Endometrium (tissue), 2 donors: ENCODE data around the gene IKZF2.

Experiments used
- FAIRE-seq: peaks from 2 replicates; lab custom pipeline; 2012; peaks lifted over from hg19 to GRCh38; lab: Jason Lieb, UNC
- donor health status: control.
- donor health status: control.

Gene IKZF2

GRCh38 chr2:212997526-212998020, 153.8 kb downstream of the IKZF2 start:
- no peak for FAIRE-seq

- no peak for FAIRE-seq
Measured at GRCh38 chr2:212995920-212996319, 155.5 kb downstream of the IKZF2 start.

- FAIRE-seq, result no peak
Measured at GRCh38 chr2:212994976-212995375, 156.4 kb downstream of the IKZF2 start.

- no peak for FAIRE-seq
Measured at GRCh38 chr2:212991120-212991519, 160.3 kb downstream of the IKZF2 start.

GRCh38 chr2:212990697-212991096, 160.7 kb downstream of the IKZF2 start:
- no peak for FAIRE-seq

GRCh38 chr2:212987492-212987891, 163.9 kb downstream of the IKZF2 start:
- FAIRE-seq, result no peak

GRCh38 chr2:212984129-212984528, 167.3 kb downstream of the IKZF2 start:
- no peak for FAIRE-seq

- no peak for FAIRE-seq
Measured at GRCh38 chr2:212979799-212980198, 171.6 kb downstream of the IKZF2 start.

GRCh38 chr2:212979046-212979612, 172.3 kb downstream of the IKZF2 start:
- no peak for FAIRE-seq

- FAIRE-seq, result no peak
Measured at GRCh38 chr2:212977152-212977551, 174.3 kb downstream of the IKZF2 start.

GRCh38 chr2:212975333-212975732, 176.1 kb downstream of the IKZF2 start:
- FAIRE-seq, result no peak

GRCh38 chr2:212974692-212975091, 176.7 kb downstream of the IKZF2 start:
- no peak for FAIRE-seq

GRCh38 chr2:212973347-212973746, 178.1 kb downstream of the IKZF2 start:
- FAIRE-seq, result no peak

- no peak for FAIRE-seq
Measured at GRCh38 chr2:212970132-212970531, 181.3 kb downstream of the IKZF2 start.

GRCh38 chr2:212968284-212969081, 182.9 kb downstream of the IKZF2 start:
- FAIRE-seq, result no peak

- FAIRE-seq, result no peak
Measured at GRCh38 chr2:212966884-212967283, 184.5 kb downstream of the IKZF2 start.

- no peak for FAIRE-seq
Measured at GRCh38 chr2:212962691-212963090, 188.7 kb downstream of the IKZF2 start.

GRCh38 chr2:212961255-212961654, 190.2 kb downstream of the IKZF2 start:
- FAIRE-seq, result no peak

- no peak for FAIRE-seq
Measured at GRCh38 chr2:212960336-212960735, 191.1 kb downstream of the IKZF2 start.

GRCh38 chr2:212959471-212960117, 191.8 kb downstream of the IKZF2 start:
- FAIRE-seq, result no peak

- FAIRE-seq, result no peak
Measured at GRCh38 chr2:212958757-212959295, 192.6 kb downstream of the IKZF2 start.

- FAIRE-seq, result no peak
Measured at GRCh38 chr2:212958133-212958532, 193.3 kb downstream of the IKZF2 start.

- FAIRE-seq, result no peak
Measured at GRCh38 chr2:212957624-212958023, 193.8 kb downstream of the IKZF2 start.
